H9 (cell line): ENCODE results near the gene GALNT16. TPM values are rescaled to one million over a fixed set of nuclear protein-coding genes. Genes with fewer than 3 reads are reported as not detected.

Experiments used
- DNase-seq: peaks from one replicate; pipeline ENCODE4 v3.0.0-alpha.2; 2017
- H2AFZ ChIP-seq: one replicate; pipeline ENCODE4 v1.6.1; 2013; ENCODE audit warnings: mild to moderate bottlenecking, low read length, control low read depth, moderate library complexity
- H2AK5ac ChIP-seq: 2 replicates; pipeline ENCODE4 v1.6.1; 2013; ENCODE audit warnings: low read length, control low read depth, mixed read lengths; ENCODE audit not compliant: insufficient read length
- H2BK120ac ChIP-seq: one replicate; pipeline ENCODE4 v1.6.1; 2013; ENCODE audit warnings: low read depth, mild to moderate bottlenecking, low read length, control low read depth, inconsistent platforms; ENCODE audit not compliant: poor library complexity, severe bottlenecking
- H2BK12ac ChIP-seq: 2 replicates; pipeline ENCODE4 v1.6.1; 2013; ENCODE audit warnings: low read length, control low read depth, mixed read lengths, low read depth; ENCODE audit not compliant: insufficient read length
- H2BK15ac ChIP-seq: 2 replicates; pipeline ENCODE4 v1.6.1; 2013; ENCODE audit warnings: low read depth, low read length, control low read depth
- H2BK20ac ChIP-seq: one replicate; pipeline ENCODE4 v1.6.1; 2013; ENCODE audit warnings: low read depth, mild to moderate bottlenecking, low read length, control low read depth, inconsistent platforms; ENCODE audit not compliant: poor library complexity, severe bottlenecking
- H2BK5ac ChIP-seq: 2 replicates; pipeline ENCODE4 v1.6.1; 2013; ENCODE audit warnings: low read length, control low read depth, mixed read lengths; ENCODE audit not compliant: insufficient read length
- H3K14ac ChIP-seq: 2 replicates; pipeline ENCODE4 v1.6.1; 2013; ENCODE audit warnings: low read length, control low read depth; ENCODE audit not compliant: insufficient read depth
- H3K18ac ChIP-seq: 2 replicates; pipeline ENCODE4 v1.6.1; 2013; ENCODE audit warnings: low read depth, mild to moderate bottlenecking, mixed read lengths, low read length, control low read depth; ENCODE audit not compliant: insufficient read length
- H3K23ac ChIP-seq: 2 replicates; pipeline ENCODE4 v1.6.1; 2013; ENCODE audit warnings: low read length, control low read depth, mixed read lengths, low read depth; ENCODE audit not compliant: insufficient read length
- H3K23me2 ChIP-seq: 2 replicates; pipeline ENCODE4 v1.6.1; 2013; ENCODE audit warnings: low read depth, mild to moderate bottlenecking, mixed read lengths, low read length, control low read depth; ENCODE audit not compliant: insufficient read length, poor library complexity, severe bottlenecking
- H3K27ac ChIP-seq: 2 replicates; pipeline ENCODE4 v1.5.1; 2013; ENCODE audit warnings: low read length, control low read depth, mixed read lengths, low read depth; ENCODE audit not compliant: insufficient read length
- H3K27me3 ChIP-seq: 2 replicates; pipeline ENCODE4 v1.6.1; 2013; ENCODE audit warnings: low read length, control low read depth, inconsistent platforms; ENCODE audit not compliant: insufficient read depth
- H3K4ac ChIP-seq: 2 replicates; pipeline ENCODE4 v1.6.1; 2013; ENCODE audit warnings: low read depth, mild to moderate bottlenecking, control low read depth, inconsistent platforms, low read length, moderate library complexity
- H3K4me1 ChIP-seq: 2 replicates; pipeline ENCODE4 v1.6.1; 2013; ENCODE audit warnings: low read length, control low read depth, inconsistent platforms; ENCODE audit not compliant: insufficient read depth
- H3K4me2 ChIP-seq: 2 replicates; pipeline ENCODE4 v1.6.1; 2013; ENCODE audit warnings: low read length, control low read depth, mixed read lengths; ENCODE audit not compliant: insufficient read length, insufficient read depth
- H3K56ac ChIP-seq: 2 replicates; pipeline ENCODE4 v1.6.1; 2013; ENCODE audit warnings: low read depth, mild to moderate bottlenecking, mixed read lengths, low read length, control low read depth; ENCODE audit not compliant: insufficient read length
- H3K79me1 ChIP-seq: 2 replicates; pipeline ENCODE4 v1.6.1; 2013; ENCODE audit warnings: low read depth, mild to moderate bottlenecking, moderate library complexity, low read length, control low read depth, inconsistent platforms; ENCODE audit not compliant: insufficient read depth, poor library complexity, severe bottlenecking
- H3K79me2 ChIP-seq: 2 replicates; pipeline ENCODE4 v1.6.1; 2013; ENCODE audit warnings: low read length, control low read depth, inconsistent platforms; ENCODE audit not compliant: insufficient read depth
- H3K9ac ChIP-seq: 2 replicates; pipeline ENCODE4 v1.6.1; 2013; ENCODE audit warnings: low read length, control low read depth, mixed read lengths; ENCODE audit not compliant: insufficient read length; ENCODE audit errors: extremely low read depth
- H3K9me3 ChIP-seq: one replicate; pipeline ENCODE4 v1.6.1; 2013; ENCODE audit warnings: low read depth, low read length, inconsistent platforms; ENCODE audit not compliant: control insufficient read depth
- H3T11ph ChIP-seq: one replicate; pipeline ENCODE4 v1.6.1; 2013; ENCODE audit warnings: mild to moderate bottlenecking, low read length, control low read depth, inconsistent platforms
- H4K20me1 ChIP-seq: one replicate; pipeline ENCODE4 v1.6.1; 2013; ENCODE audit not compliant: control insufficient read depth, insufficient read length, insufficient read depth
- H4K5ac ChIP-seq: 2 replicates; pipeline ENCODE4 v1.6.1; 2013; ENCODE audit warnings: low read depth, mild to moderate bottlenecking, mixed read lengths, low read length, control low read depth; ENCODE audit not compliant: insufficient read length
- H4K8ac ChIP-seq: replicated peaks from 2 replicates; pipeline ENCODE4 v1.6.1; 2013; ENCODE audit warnings: low read length, control low read depth, mixed read lengths, low read depth; ENCODE audit not compliant: insufficient read length
- H4K91ac ChIP-seq: 2 replicates; pipeline ENCODE4 v1.6.1; 2013; ENCODE audit warnings: low read depth, mild to moderate bottlenecking, moderate library complexity, mixed read lengths, low read length, control low read depth; ENCODE audit not compliant: insufficient read length
- H3K27ac Mint-ChIP-seq, 3 experiments: 2 replicates in 2 of 3; 3 replicates in 1 of 3; pipeline ENCODE4 v1.8.0; 2020 to 2021; ENCODE audit warnings: mixed read lengths in 3 of 3, mild to moderate bottlenecking in 1 of 3, moderate library complexity in 1 of 3
- H3K27me3 Mint-ChIP-seq: 2 replicates; pipeline ENCODE4 v1.8.0; 2021; ENCODE audit warnings: low read depth, mild to moderate bottlenecking, moderate library complexity, mixed read lengths
- H3K36me3 Mint-ChIP-seq, 3 experiments: 2 replicates in 2 of 3; 3 replicates in 1 of 3; pipeline ENCODE4 v1.8.0; 2020 to 2021; ENCODE audit warnings: low read depth in 3 of 3, mixed read lengths in 3 of 3; ENCODE audit not compliant: insufficient read depth in 1 of 3
- H3K4me1 Mint-ChIP-seq, 2 experiments: 2 replicates each; pipeline ENCODE4 v1.8.0; 2020; ENCODE audit warnings: mixed read lengths in 2 of 2
- H3K4me3 Mint-ChIP-seq, 2 experiments: 2 replicates in 1 of 2; 3 replicates in 1 of 2; pipeline ENCODE4 v1.8.0; 2020 to 2021; ENCODE audit warnings: mild to moderate bottlenecking in 2 of 2, mixed read lengths in 2 of 2, moderate library complexity in 1 of 2
- H3K9me3 Mint-ChIP-seq, 2 experiments: 2 replicates in 1 of 2; 3 replicates in 1 of 2; pipeline ENCODE4 v1.8.0; 2020; ENCODE audit warnings: mild to moderate bottlenecking in 2 of 2, mixed read lengths in 2 of 2, moderate library complexity in 1 of 2
- WGBS: extraction: QIAGEN DNeasy Blood & Tissue Kit; methylation state at CpG from one replicate; pipeline ENCODE4 v1.1.7; 2013; ENCODE audit warnings: missing lambda C conversion rate, low lambda C conversion rate, mixed read lengths; ENCODE audit not compliant: insufficient read length; ENCODE audit errors: extremely low coverage; 5-methylcytosine and 5-hydroxymethylcytosine counted together
- total RNA-seq: library from RNA; stranded (reverse); gene quantifications from 2 replicates; pipeline ENCODE4 v1.2.1, GENCODE V29; 2021
- TF ChIP-seq, protein P1 (sequence below): fragments of 200-600 bp; sonication (generic); conservative IDR thresholded peaks from 3 replicates; pipeline ENCODE4 v1.8.0; 2021; ENCODE audit warnings: antibody characterized with exemption, mild to moderate bottlenecking

GALNT16 gene
- total RNA-seq, 1 experiment from 2014 or later: 2.3 TPM

DNA sequence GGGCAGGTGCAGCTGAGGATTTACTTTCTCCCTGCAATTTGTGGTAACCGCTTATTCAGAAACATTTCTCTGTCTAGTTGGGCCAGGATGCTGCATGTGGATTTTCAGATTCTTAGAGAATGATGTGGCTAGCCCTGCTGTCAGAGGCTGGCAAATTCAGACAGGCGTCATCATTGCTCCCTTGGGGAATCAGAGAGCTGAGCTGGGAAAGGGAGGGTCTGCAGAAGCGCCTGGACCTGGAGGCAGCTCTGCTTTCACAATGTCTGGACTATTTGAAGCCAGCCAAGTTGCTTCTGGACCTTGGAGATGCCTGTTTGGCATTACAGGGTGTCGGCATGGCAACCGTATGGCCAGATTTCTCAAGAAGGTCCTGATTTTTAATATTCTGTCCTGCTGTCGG lies 3.4 kb downstream of the GALNT16 start:
- H4K91ac ChIP-seq: no peak overlapping the region
- no peak overlapping the region for H3K23ac ChIP-seq
- H3K79me1 ChIP-seq: no peaks in the 10 kb centered on the region
- H3T11ph ChIP-seq: no peak overlapping the region
- Mint-ChIP-seq H3K4me1 (peaks cover 19 to 25% of the 10 kb centered on the region in 2 experiments), H3K9me3 (no peaks in the 10 kb centered on the region), H3K27ac (no peak overlapping the region), H3K4me3 (no peak overlapping the region; a peak in 1 of 5 replicates), H3K27me3 (peaks cover 45% of the 10 kb centered on the region), H3K36me3 (peaks cover 0 to 3% (median 0%) of the 10 kb centered on the region in 3 experiments; a peak in 2 of 7 replicates)
- H3K9ac ChIP-seq: no peak overlapping the region
- H3K14ac ChIP-seq: no peak overlapping the region
- H2BK15ac ChIP-seq: no peak overlapping the region
- no peak overlapping the region for H2AFZ ChIP-seq
- H3K4me1 ChIP-seq: no peaks in the 10 kb centered on the region; the same call in 1 of the 2 replicates
- H3K56ac ChIP-seq: no peak overlapping the region
- no peaks in the 10 kb centered on the region for H3K79me2 ChIP-seq
- no peak overlapping the region for H3K27ac ChIP-seq
- no peak for DNase-seq
- no peaks in the 10 kb centered on the region for H4K20me1 ChIP-seq
- TF ChIP-seq, protein P1, sequence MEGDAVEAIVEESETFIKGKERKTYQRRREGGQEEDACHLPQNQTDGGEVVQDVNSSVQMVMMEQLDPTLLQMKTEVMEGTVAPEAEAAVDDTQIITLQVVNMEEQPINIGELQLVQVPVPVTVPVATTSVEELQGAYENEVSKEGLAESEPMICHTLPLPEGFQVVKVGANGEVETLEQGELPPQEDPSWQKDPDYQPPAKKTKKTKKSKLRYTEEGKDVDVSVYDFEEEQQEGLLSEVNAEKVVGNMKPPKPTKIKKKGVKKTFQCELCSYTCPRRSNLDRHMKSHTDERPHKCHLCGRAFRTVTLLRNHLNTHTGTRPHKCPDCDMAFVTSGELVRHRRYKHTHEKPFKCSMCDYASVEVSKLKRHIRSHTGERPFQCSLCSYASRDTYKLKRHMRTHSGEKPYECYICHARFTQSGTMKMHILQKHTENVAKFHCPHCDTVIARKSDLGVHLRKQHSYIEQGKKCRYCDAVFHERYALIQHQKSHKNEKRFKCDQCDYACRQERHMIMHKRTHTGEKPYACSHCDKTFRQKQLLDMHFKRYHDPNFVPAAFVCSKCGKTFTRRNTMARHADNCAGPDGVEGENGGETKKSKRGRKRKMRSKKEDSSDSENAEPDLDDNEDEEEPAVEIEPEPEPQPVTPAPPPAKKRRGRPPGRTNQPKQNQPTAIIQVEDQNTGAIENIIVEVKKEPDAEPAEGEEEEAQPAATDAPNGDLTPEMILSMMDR: no peak
- no CpG with 5 or more reads among the region's 6 CpGs for WGBS
- H3K23me2 ChIP-seq: peaks cover 20% of the 10 kb centered on the region
- peaks cover 15% of the 10 kb centered on the region; the same call in 1 of the 2 replicates for H3K27me3 ChIP-seq
- no peaks in the 10 kb centered on the region for H3K9me3 ChIP-seq
- H2AK5ac ChIP-seq: no peak overlapping the region
- H2BK20ac ChIP-seq: no peak overlapping the region
- H3K18ac ChIP-seq: no peak overlapping the region
- H2BK120ac ChIP-seq: no peak overlapping the region
- no peak overlapping the region for H3K4ac ChIP-seq
- no peak overlapping the region for H4K5ac ChIP-seq
- no peak overlapping the region for H4K8ac ChIP-seq
- no peak overlapping the region for H3K4me2 ChIP-seq
- H2BK5ac ChIP-seq: no peak overlapping the region
- H2BK12ac ChIP-seq: no peak overlapping the region
